Measurements from ENCODE around the gene RIC8A. TPM values are rescaled to one million over a fixed set of nuclear protein-coding genes. Genes with fewer than 3 reads are reported as not detected.

RIC8A gene
- total RNA-seq, 1 experiment from 2014 or later: 84.1 TPM

DNA sequence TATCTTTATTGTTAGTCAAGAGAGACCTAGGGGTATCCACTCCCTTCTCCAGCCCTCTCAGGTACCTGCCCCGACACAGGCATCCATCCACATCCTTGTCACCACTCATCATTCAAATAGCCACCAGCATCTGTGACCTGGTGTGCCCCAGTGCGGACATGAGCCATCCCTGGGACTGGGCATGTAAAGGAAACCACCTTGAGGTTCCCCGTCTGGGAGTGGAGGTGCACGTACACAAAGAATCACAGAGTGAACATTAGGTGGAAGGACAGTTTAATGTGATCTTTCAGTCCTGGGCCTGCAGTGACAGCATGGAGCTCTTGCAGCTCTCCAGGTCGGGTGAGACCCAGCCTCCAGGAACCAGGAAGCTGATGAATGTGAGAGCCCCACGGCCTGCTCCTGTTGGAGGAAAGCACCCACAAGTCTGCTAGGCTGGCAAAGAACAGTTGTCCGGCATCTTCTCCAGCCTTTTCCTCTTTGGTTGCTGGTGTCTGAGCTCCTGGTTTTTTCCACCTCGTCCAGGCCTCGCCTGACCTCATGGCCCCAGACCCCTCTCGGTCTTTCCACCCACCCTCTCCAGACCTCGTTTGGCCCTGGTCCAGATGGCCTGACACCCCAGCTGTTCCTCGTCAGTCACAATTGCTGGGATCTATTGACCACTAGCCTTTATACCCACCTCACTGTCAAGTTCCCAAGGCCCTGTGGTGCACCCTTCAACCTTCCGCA, 45.8 kb downstream of the RIC8A start:
- Mint-ChIP-seq H3K9me3 (ENCODE audit: low read depth, unreplicated experiment) (no peaks in the 10 kb centered on the region), H3K27me3 (ENCODE audit: unreplicated experiment) (peaks cover 24% of the 10 kb centered on the region), H3K4me3 (ENCODE audit: low read depth, unreplicated experiment) (no peak overlapping the region), H3K4me1 (ENCODE audit: low read depth, unreplicated experiment) (no peaks in the 10 kb centered on the region), H3K27ac (ENCODE audit: unreplicated experiment) (no peak overlapping the region), H3K36me3 (ENCODE audit: insufficient read depth, unreplicated experiment) (peaks cover 43% of the 10 kb centered on the region)
- intact Hi-C loops (cut with micrococcal nuclease; ENCODE audit: unreplicated experiment): no loop called here
- BruUV-seq (replicated peaks): no TSS peak
- CTCF ChIA-PET: interaction anchor here (0.6 kb wide), 1 partner anchor 9 kb away, joined by 3 read pairs; no protein-coding TSS in a partner anchor
- no peak for DNase-seq
- TF ChIP-seq, protein P1, sequence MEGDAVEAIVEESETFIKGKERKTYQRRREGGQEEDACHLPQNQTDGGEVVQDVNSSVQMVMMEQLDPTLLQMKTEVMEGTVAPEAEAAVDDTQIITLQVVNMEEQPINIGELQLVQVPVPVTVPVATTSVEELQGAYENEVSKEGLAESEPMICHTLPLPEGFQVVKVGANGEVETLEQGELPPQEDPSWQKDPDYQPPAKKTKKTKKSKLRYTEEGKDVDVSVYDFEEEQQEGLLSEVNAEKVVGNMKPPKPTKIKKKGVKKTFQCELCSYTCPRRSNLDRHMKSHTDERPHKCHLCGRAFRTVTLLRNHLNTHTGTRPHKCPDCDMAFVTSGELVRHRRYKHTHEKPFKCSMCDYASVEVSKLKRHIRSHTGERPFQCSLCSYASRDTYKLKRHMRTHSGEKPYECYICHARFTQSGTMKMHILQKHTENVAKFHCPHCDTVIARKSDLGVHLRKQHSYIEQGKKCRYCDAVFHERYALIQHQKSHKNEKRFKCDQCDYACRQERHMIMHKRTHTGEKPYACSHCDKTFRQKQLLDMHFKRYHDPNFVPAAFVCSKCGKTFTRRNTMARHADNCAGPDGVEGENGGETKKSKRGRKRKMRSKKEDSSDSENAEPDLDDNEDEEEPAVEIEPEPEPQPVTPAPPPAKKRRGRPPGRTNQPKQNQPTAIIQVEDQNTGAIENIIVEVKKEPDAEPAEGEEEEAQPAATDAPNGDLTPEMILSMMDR (IDR thresholded peaks at IDR 0.05; ENCODE audit: unreplicated experiment): no peak

DNA sequence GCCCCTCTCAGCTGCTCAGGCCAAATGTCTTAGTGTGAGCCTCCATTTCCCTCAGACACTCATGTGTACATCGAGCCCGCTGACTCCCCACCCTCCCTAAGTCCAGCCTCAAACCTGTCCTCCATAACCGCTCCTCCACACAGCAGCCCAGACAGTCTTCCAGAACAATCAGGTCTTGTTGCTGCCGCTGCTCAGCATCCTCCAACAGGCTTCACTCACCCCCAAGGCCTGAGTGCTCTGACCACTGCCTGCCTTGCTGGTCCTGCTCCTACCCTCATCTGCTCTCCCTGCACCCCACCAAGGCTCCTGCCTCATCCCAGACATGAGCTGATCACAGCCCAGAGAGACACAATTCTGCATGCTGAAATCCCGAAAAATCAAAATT, 46.4 kb downstream of the RIC8A start:
- no peak for DNase-seq
- Mint-ChIP-seq H3K4me1 (ENCODE audit: low read depth, unreplicated experiment) (no peaks in the 10 kb centered on the region), H3K4me3 (ENCODE audit: low read depth, unreplicated experiment) (no peak overlapping the region), H3K27me3 (ENCODE audit: unreplicated experiment) (peaks cover 29% of the 10 kb centered on the region), H3K36me3 (ENCODE audit: insufficient read depth, unreplicated experiment) (peaks cover 37% of the 10 kb centered on the region), H3K27ac (ENCODE audit: unreplicated experiment) (no peak overlapping the region), H3K9me3 (ENCODE audit: low read depth, unreplicated experiment) (no peaks in the 10 kb centered on the region)
- intact Hi-C loops (cut with micrococcal nuclease; ENCODE audit: unreplicated experiment): no loop called here
- no TSS peak for BruUV-seq (replicated peaks)
- TF ChIP-seq, protein P1 (IDR thresholded peaks at IDR 0.05; ENCODE audit: unreplicated experiment): no peak
- CTCF ChIA-PET: no interaction called here

DNA sequence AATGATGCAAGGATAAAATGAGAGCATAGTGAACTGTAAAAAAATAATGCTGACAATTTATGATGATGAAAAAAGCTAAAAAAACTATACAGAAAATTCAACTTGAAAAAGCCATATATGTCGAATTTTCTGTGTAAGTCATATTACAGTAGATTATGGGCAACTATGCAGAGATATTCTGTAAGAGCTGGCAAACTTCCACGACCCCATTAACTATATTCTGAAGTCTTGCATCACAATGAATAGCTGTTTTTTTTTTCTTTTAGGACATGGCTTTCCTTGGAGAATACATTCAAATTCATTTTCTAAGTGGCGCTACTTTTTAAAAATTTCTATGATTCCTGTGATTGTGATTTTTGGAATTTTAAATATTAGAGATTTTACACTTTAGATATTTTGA, 47.7 kb downstream of the RIC8A start:
- Mint-ChIP-seq H3K27ac (ENCODE audit: unreplicated experiment) (no peak overlapping the region), H3K9me3 (ENCODE audit: low read depth, unreplicated experiment) (no peaks in the 10 kb centered on the region), H3K27me3 (ENCODE audit: unreplicated experiment) (peaks cover 42% of the 10 kb centered on the region), H3K4me1 (ENCODE audit: low read depth, unreplicated experiment) (no peaks in the 10 kb centered on the region), H3K36me3 (ENCODE audit: insufficient read depth, unreplicated experiment) (peaks cover 31% of the 10 kb centered on the region), H3K4me3 (ENCODE audit: low read depth, unreplicated experiment) (no peak overlapping the region)
- intact Hi-C loops (cut with micrococcal nuclease; ENCODE audit: unreplicated experiment): no loop called here
- CTCF ChIA-PET: interaction anchor here (0.5 kb wide), 1 partner anchor 101 kb away, joined by 4 read pairs; no protein-coding TSS in a partner anchor
- no peak for DNase-seq
- BruUV-seq (replicated peaks): TSS peak; percentile 15
- TF ChIP-seq, protein P1 (IDR thresholded peaks at IDR 0.05; ENCODE audit: unreplicated experiment): no peak

GRCh38 chr11:255816-256215, 48.3 kb downstream of the RIC8A start:
- H3K36me3 Mint-ChIP-seq (ENCODE audit: insufficient read depth, unreplicated experiment): peaks cover 31% of the 10 kb centered on the region
- TF ChIP-seq, protein P1 (IDR thresholded peaks at IDR 0.05; ENCODE audit: unreplicated experiment): no peak
- H3K4me3 Mint-ChIP-seq (ENCODE audit: low read depth, unreplicated experiment): no peak overlapping the region
- no peaks in the 10 kb centered on the region for H3K4me1 Mint-ChIP-seq (ENCODE audit: low read depth, unreplicated experiment)
- BruUV-seq (replicated peaks): no TSS peak
- intact Hi-C loops (cut with micrococcal nuclease; ENCODE audit: unreplicated experiment): no loop called here
- H3K9me3 Mint-ChIP-seq (ENCODE audit: low read depth, unreplicated experiment): no peaks in the 10 kb centered on the region
- H3K27me3 Mint-ChIP-seq (ENCODE audit: unreplicated experiment): peaks cover 46% of the 10 kb centered on the region
- no peak for DNase-seq
- CTCF ChIA-PET: no interaction called here
- H3K27ac Mint-ChIP-seq (ENCODE audit: unreplicated experiment): no peak overlapping the region

Data from Calu3 (cell line).